ENCODE results near the gene ATRAID. TPM values are rescaled to one million over a fixed set of nuclear protein-coding genes. Genes with fewer than 3 reads are reported as not detected.

The ATRAID gene
- total RNA-seq, 4 donors from 2014 or later, result 88.3 to 121 (median 101) TPM

- no peaks in the 10 kb centered on the region for H3K9me3 ChIP-seq
- no peak overlapping the region for H3K4me3 ChIP-seq
- H3K4me1 ChIP-seq, result peaks cover 0 to 17% (median 6%) of the 10 kb centered on the region in 4 donors
- H3K27me3 ChIP-seq, result no peaks in the 10 kb centered on the region
- TF ChIP-seq POLR2A (IDR thresholded peaks at IDR 0.05) (no peak), CTCF (IDR thresholded peaks at IDR 0.05) (no peak)
- H3K36me3 ChIP-seq, result peaks cover 0 to 41% (median 0%) of the 10 kb centered on the region in 3 donors
- DNase-seq, result no peak
- no peak overlapping the region for H3K27ac ChIP-seq
Measured at GRCh38 chr2:27220091-27220490, 8.2 kb downstream of the ATRAID start.

- Histone ChIP-seq H3K27me3 (no peaks in the 10 kb centered on the region), H3K9me3 (no peaks in the 10 kb centered on the region), H3K27ac (no peak overlapping the region), H3K4me1 (peaks cover 0 to 17% (median 6%) of the 10 kb centered on the region in 4 donors), H3K36me3 (peaks cover 0 to 50% (median 0%) of the 10 kb centered on the region in 3 donors), H3K4me3 (no peak overlapping the region)
- TF ChIP-seq CTCF (IDR thresholded peaks at IDR 0.05) (no peak), POLR2A (IDR thresholded peaks at IDR 0.05) (no peak)
- no peak for DNase-seq
Measured at GRCh38 chr2:27221166-27221565, 9.3 kb downstream of the ATRAID start.

GRCh38 chr2:27222407-27222806 is 10.6 kb downstream of the ATRAID start:
- H3K9me3 ChIP-seq, result no peaks in the 10 kb centered on the region
- DNase-seq, result no peak
- H3K36me3 ChIP-seq, result peaks cover 0 to 63% (median 0%) of the 10 kb centered on the region in 3 donors
- peaks cover 0 to 13% (median 6%) of the 10 kb centered on the region in 4 donors for H3K4me1 ChIP-seq
- H3K4me3 ChIP-seq, result no peak overlapping the region
- H3K27ac ChIP-seq, result no peak overlapping the region
- H3K27me3 ChIP-seq, result no peaks in the 10 kb centered on the region
- TF ChIP-seq CTCF (IDR thresholded peaks at IDR 0.05) (no peak), POLR2A (IDR thresholded peaks at IDR 0.05) (no peak)

GRCh38 chr2:27223416-27223815 is 11.6 kb downstream of the ATRAID start:
- Histone ChIP-seq H3K27ac (no peak overlapping the region), H3K36me3 (peaks cover 0 to 73% (median 0%) of the 10 kb centered on the region in 3 donors), H3K27me3 (no peaks in the 10 kb centered on the region), H3K4me1 (peaks cover 0 to 4% (median under 1%) of the 10 kb centered on the region in 4 donors), H3K9me3 (no peaks in the 10 kb centered on the region), H3K4me3 (no peak overlapping the region)
- DNase-seq, result no peak
- TF ChIP-seq POLR2A (IDR thresholded peaks at IDR 0.05), result no peak
- no peak for TF ChIP-seq CTCF (IDR thresholded peaks at IDR 0.05)

- Histone ChIP-seq H3K4me1 (no peaks in the 10 kb centered on the region), H3K4me3 (no peak overlapping the region), H3K27me3 (no peaks in the 10 kb centered on the region), H3K36me3 (peaks cover 0 to 93% (median 0%) of the 10 kb centered on the region in 3 donors), H3K27ac (no peak overlapping the region), H3K9me3 (no peaks in the 10 kb centered on the region)
- TF ChIP-seq CTCF (IDR thresholded peaks at IDR 0.05), result no peak
- no peak for TF ChIP-seq POLR2A (IDR thresholded peaks at IDR 0.05)
- no peak for DNase-seq
Measured at GRCh38 chr2:27225526-27225925, 13.7 kb downstream of the ATRAID start.

GRCh38 chr2:27227501-27227900 is 15.7 kb downstream of the ATRAID start:
- Histone ChIP-seq H3K27ac (no peak overlapping the region), H3K4me1 (no peaks in the 10 kb centered on the region), H3K4me3 (no peak overlapping the region), H3K27me3 (no peaks in the 10 kb centered on the region), H3K9me3 (no peaks in the 10 kb centered on the region), H3K36me3 (peaks cover 0 to 90% (median 0%) of the 10 kb centered on the region in 3 donors)
- no peak for DNase-seq
- TF ChIP-seq CTCF (IDR thresholded peaks at IDR 0.05) (no peak), POLR2A (IDR thresholded peaks at IDR 0.05) (no peak)
